Neural cell (in vitro differentiated cells): Measurements from ENCODE around the gene STPG4.

Experiments used
- CTCF ChIP-seq: fragments of 450-650 bp; IDR thresholded peaks from 2 replicates; pipeline ENCODE4 v1.5.1; 2014; ENCODE audit warnings: antibody characterized with exemption, mild to moderate bottlenecking, moderate library complexity; ENCODE audit not compliant: poor library complexity, severe bottlenecking
- TAF1 ChIP-seq: IDR thresholded peaks from 2 replicates; pipeline ENCODE4 v1.6.1; 2012; ENCODE audit warnings: low read depth

- TF ChIP-seq CTCF (no peak), TAF1 (no peak)
Observed at GRCh38 chr2:47041891-47042684, 113.0 kb downstream of the STPG4 start.
